ENCODE data around the gene ALDOB. TPM values are rescaled to one million over a fixed set of nuclear protein-coding genes. Genes with fewer than 3 reads are reported as not detected.
A peak's percentile ranks its signal among the peaks of the same experiment; 100 is the strongest.

The ALDOB gene
- total and polyA plus RNA-seq, 2 of the 8 experiments (the other 6 are each of a cell fraction or from before 2014, with no cell fraction given) = not detected

DNA sequence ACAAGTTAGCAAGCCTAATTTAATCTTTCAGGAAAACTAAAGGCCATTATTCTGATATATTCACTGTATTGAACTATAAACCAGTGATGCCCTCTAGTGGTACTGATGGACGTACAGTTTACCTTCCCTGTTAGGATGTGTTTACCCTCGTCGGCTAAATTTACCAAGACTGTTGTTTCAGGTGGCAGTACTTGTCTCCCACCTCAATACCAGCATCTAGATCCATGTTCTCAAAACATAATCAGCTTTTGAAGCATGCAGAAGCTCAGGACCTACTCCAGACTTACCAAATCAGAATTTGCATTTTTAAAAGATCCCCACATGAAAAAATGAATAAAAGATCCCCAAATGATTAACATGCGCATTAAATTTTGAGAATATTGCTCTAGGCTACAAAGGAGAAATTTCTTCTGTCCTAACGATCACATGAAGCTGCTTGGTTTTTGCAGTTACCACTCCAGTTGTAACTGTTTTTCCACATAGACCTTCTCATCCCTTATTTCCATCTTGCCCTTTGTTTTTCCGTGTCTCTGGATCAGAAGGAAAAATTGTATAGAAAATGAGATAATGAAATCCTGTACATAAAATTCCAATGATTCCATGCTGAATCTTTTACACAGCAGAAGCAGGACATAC is 47.6 kb downstream of the ALDOB start:
- 66% methylated on average over 6 of the region's 6 CpGs; no CpG with 5 or more reads in 1 of the 2 experiments for WGBS, 2 experiments (ENCODE audit: extremely low coverage in 1 of 2, insufficient coverage in 1 of 2, insufficient read length in 1 of 2, insufficient replicate concordance in 2 of 2, low coverage in 1 of 2, low lambda C conversion rate in 2 of 2, missing lambda C conversion rate in 1 of 2)
- no peak overlapping the region for H3K9ac ChIP-seq (replicated peaks in 1 of 4; ENCODE audit: extremely low read depth in 1 of 4, low read depth in 3 of 4, low read length in 3 of 4)
- peak; percentile 69 for FAIRE-seq

More for the DNA sequence above, 47.6 kb downstream of the ALDOB start:
- Histone ChIP-seq H2AK5ac (ENCODE audit: low read depth, low read length) (no peak overlapping the region), H3K36me3 (ENCODE audit: control insufficient read depth in 2 of 4, insufficient read depth in 4 of 4, low read length in 3 of 4) (peaks cover 0 to 41% (median 11%) of the 10 kb centered on the region in 4 experiments; a peak in 5 of 8 replicates), H2BK15ac (ENCODE audit: low read length) (no peak overlapping the region), H3K27me3 (replicated peaks in 1 of 4; ENCODE audit: control insufficient read depth in 3 of 4, extremely low read depth in 1 of 4, insufficient read depth in 3 of 4, low read length in 3 of 4) (no peaks in the 10 kb centered on the region), H3K4me1 (replicated peaks in 1 of 4; ENCODE audit: control insufficient read depth in 3 of 4, insufficient read depth in 4 of 4, low read length in 3 of 4) (peaks cover 0 to 3% (median 0%) of the 10 kb centered on the region in 4 experiments; a peak in 3 of 7 replicates), H3K23ac (ENCODE audit: insufficient read length) (no peak overlapping the region), H3K23me2 (ENCODE audit: low read depth, low read length) (no peaks in the 10 kb centered on the region), H4K20me1 (replicated peaks in 1 of 2; ENCODE audit: control insufficient read depth in 1 of 2, insufficient read depth in 2 of 2, low read length in 2 of 2) (peaks cover 0 to 1% of the 10 kb centered on the region in 2 experiments), H3K4ac (replicated peaks; ENCODE audit: insufficient read length, low read depth, low read length) (no peak overlapping the region), H4K5ac (ENCODE audit: insufficient read length, low read depth, low read length) (no peak overlapping the region), H3K56ac (replicated peaks; ENCODE audit: insufficient read length, low read depth, low read length) (no peak overlapping the region), H4K8ac (ENCODE audit: extremely low read depth, insufficient read depth, low read length) (no peak overlapping the region), H2AFZ (ENCODE audit: low read length) (no peak overlapping the region), H2BK20ac (ENCODE audit: low read length) (no peak overlapping the region), H3K79me2 (ENCODE audit: control insufficient read depth in 1 of 2, insufficient read depth in 2 of 2, low read length in 2 of 2) (peaks cover 1 to 24% of the 10 kb centered on the region in 2 experiments; a peak in 3 of 4 replicates), H2BK5ac (ENCODE audit: low read depth, low read length) (no peak overlapping the region), H4K91ac (replicated peaks; ENCODE audit: insufficient read length, low read length) (no peak overlapping the region), H3K4me3 (ENCODE audit: extremely low read depth in 1 of 4, insufficient read depth in 2 of 4, low read depth in 3 of 4, low read length in 4 of 4) (no peak overlapping the region), H3K79me1 (ENCODE audit: low read depth, low read length) (no peaks in the 10 kb centered on the region), H2BK12ac (ENCODE audit: low read depth, low read length) (no peak overlapping the region), H2BK120ac (replicated peaks; ENCODE audit: low read depth, low read length) (no peak overlapping the region), H3K14ac (ENCODE audit: insufficient read length) (no peak overlapping the region), H3K9me3 (ENCODE audit: insufficient read depth in 2 of 2, low read depth in 1 of 2, low read length in 1 of 2) (peaks cover 6 to 14% of the 10 kb centered on the region in 2 experiments; a peak in 2 of 4 replicates), H3K27ac (ENCODE audit: low read depth, low read length) (no peak overlapping the region), H3K4me2 (ENCODE audit: insufficient read depth in 1 of 2, low read depth in 2 of 2, low read length in 2 of 2) (no peak overlapping the region), H3K18ac (ENCODE audit: extremely low read depth, low read length) (no peak overlapping the region)
- no peak for DNase-seq (ENCODE audit: low read depth in 1 of 2, low spot score in 2 of 2)
- ChIA-PET CTCF (ENCODE audit: partially characterized antibody) (interaction anchor here (0.7 to 3.6 kb wide), 32 partner anchors 8 to 787 kb away, joined by 3 to 21 read pairs (median 4); partner anchors contain the start of genes MRPL50 and ZNF189), POLR2A (ENCODE audit: partially characterized antibody) (interaction anchor here (0.6 to 1.9 kb wide), 6 partner anchors 10 to 1014 kb away, joined by 3 to 15 read pairs (median 4); partner anchors contain the start of genes MRPL50 and ZNF189)
- TF ChIP-seq, protein P1, sequence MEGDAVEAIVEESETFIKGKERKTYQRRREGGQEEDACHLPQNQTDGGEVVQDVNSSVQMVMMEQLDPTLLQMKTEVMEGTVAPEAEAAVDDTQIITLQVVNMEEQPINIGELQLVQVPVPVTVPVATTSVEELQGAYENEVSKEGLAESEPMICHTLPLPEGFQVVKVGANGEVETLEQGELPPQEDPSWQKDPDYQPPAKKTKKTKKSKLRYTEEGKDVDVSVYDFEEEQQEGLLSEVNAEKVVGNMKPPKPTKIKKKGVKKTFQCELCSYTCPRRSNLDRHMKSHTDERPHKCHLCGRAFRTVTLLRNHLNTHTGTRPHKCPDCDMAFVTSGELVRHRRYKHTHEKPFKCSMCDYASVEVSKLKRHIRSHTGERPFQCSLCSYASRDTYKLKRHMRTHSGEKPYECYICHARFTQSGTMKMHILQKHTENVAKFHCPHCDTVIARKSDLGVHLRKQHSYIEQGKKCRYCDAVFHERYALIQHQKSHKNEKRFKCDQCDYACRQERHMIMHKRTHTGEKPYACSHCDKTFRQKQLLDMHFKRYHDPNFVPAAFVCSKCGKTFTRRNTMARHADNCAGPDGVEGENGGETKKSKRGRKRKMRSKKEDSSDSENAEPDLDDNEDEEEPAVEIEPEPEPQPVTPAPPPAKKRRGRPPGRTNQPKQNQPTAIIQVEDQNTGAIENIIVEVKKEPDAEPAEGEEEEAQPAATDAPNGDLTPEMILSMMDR (IDR thresholded peaks at IDR 0.05; ENCODE audit: control extremely low read depth in 1 of 3, insufficient read depth in 1 of 3, low read depth in 1 of 3, low read length in 3 of 3) = peak in 2 of 3 experiments; percentile 64 to 77; a peak in 3 of 4 replicates
- TF ChIP-seq, protein P2, sequence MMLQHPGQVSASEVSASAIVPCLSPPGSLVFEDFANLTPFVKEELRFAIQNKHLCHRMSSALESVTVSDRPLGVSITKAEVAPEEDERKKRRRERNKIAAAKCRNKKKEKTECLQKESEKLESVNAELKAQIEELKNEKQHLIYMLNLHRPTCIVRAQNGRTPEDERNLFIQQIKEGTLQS (IDR thresholded peaks at IDR 0.05; ENCODE audit: insufficient read depth, low read depth, low read length) = no peak
- TF ChIP-seq EZH2 (IDR thresholded peaks at IDR 0.05; ENCODE audit: low read depth, low read length, severe bottlenecking) (no peak), EP300 (IDR thresholded peaks at IDR 0.05; ENCODE audit: borderline replicate concordance in 1 of 2, low read depth in 2 of 2, low read length in 2 of 2) (no peak), CEBPB (IDR thresholded peaks at IDR 0.05; ENCODE audit: low read depth, low read length) (no peak), RAD21 (IDR thresholded peaks at IDR 0.05 in 1 of 2, conservative IDR thresholded peaks at IDR 0.05 in 1 of 2; ENCODE audit: low read depth in 2 of 2, low read length in 2 of 2) (peak; percentile 61 to 62)
